ENCODE measurements around the gene LRRFIP1. TPM values are rescaled to one million over a fixed set of nuclear protein-coding genes. Genes with fewer than 3 reads are reported as not detected.

LRRFIP1 gene
- total and polyA plus RNA-seq, 4 donors: 79.7 to 194 (median 94.1) TPM

GRCh38 chr2:237819231-237819630 is 191.8 kb downstream of the LRRFIP1 start:
- ATAC-seq (ENCODE audit: insufficient read depth, low FRiP score) (no peak), DNase-seq (no peak)
- no peak for TF ChIP-seq CTCF (IDR thresholded peaks at IDR 0.05; ENCODE audit: control extremely low read depth, extremely low read depth)
- Histone ChIP-seq H3K4me1 (ENCODE audit: control insufficient read depth in 5 of 5, insufficient read depth in 5 of 5, low read length in 5 of 5) (no peaks in the 10 kb centered on the region), H3K36me3 (ENCODE audit: control insufficient read depth in 4 of 4, insufficient read depth in 4 of 4, low read length in 4 of 4) (no peaks in the 10 kb centered on the region), H3K9ac (ENCODE audit: insufficient read depth in 1 of 2, low read length in 2 of 2) (no peak overlapping the region), H3K9me3 (ENCODE audit: control insufficient read depth in 4 of 4, insufficient read depth in 3 of 4, low read length in 3 of 4) (no peaks in the 10 kb centered on the region), H3K27ac (ENCODE audit: low read depth in 1 of 2, low read length in 1 of 2) (no peak overlapping the region), H3K27me3 (ENCODE audit: control insufficient read depth in 3 of 3, insufficient read depth in 3 of 3, low read length in 2 of 3) (peaks cover 0 to 10% (median 4%) of the 10 kb centered on the region in 3 donors), H3K4me3 (no peak overlapping the region)
- whole genome bisulfite sequencing, 2 donors: 63 to 67% methylated on average over 2 of the region's 2 CpGs

GRCh38 chr2:237820421-237820820 is 193.0 kb downstream of the LRRFIP1 start:
- 92 to 96% methylated on average over 2 of the region's 2 CpGs for WGBS, 2 donors
- Histone ChIP-seq H3K36me3 (ENCODE audit: control insufficient read depth in 4 of 4, insufficient read depth in 4 of 4, low read length in 4 of 4) (no peaks in the 10 kb centered on the region), H3K9me3 (ENCODE audit: control insufficient read depth in 4 of 4, insufficient read depth in 3 of 4, low read length in 3 of 4) (no peaks in the 10 kb centered on the region), H3K27ac (ENCODE audit: low read depth in 1 of 2, low read length in 1 of 2) (no peak overlapping the region), H3K4me3 (no peak overlapping the region), H3K4me1 (ENCODE audit: control insufficient read depth in 5 of 5, insufficient read depth in 5 of 5, low read length in 5 of 5) (no peaks in the 10 kb centered on the region), H3K27me3 (ENCODE audit: control insufficient read depth in 3 of 3, insufficient read depth in 3 of 3, low read length in 2 of 3) (peaks cover 0 to 4% (median 4%) of the 10 kb centered on the region in 3 donors), H3K9ac (ENCODE audit: insufficient read depth in 1 of 2, low read length in 2 of 2) (no peak overlapping the region)
- ATAC-seq (ENCODE audit: insufficient read depth, low FRiP score) (no peak), DNase-seq (no peak)
- no peak for TF ChIP-seq CTCF (IDR thresholded peaks at IDR 0.05; ENCODE audit: control extremely low read depth, extremely low read depth)

GRCh38 chr2:237823544-237823943 is 196.2 kb downstream of the LRRFIP1 start:
- Histone ChIP-seq H3K4me1 (ENCODE audit: control insufficient read depth in 5 of 5, insufficient read depth in 5 of 5, low read length in 5 of 5) (no peaks in the 10 kb centered on the region), H3K27ac (ENCODE audit: low read depth in 1 of 2, low read length in 1 of 2) (no peak overlapping the region), H3K27me3 (ENCODE audit: control insufficient read depth in 3 of 3, insufficient read depth in 3 of 3, low read length in 2 of 3) (peaks cover 0 to 3% (median 0%) of the 10 kb centered on the region in 3 donors), H3K4me3 (no peak overlapping the region), H3K9me3 (ENCODE audit: control insufficient read depth in 4 of 4, insufficient read depth in 3 of 4, low read length in 3 of 4) (no peaks in the 10 kb centered on the region), H3K36me3 (ENCODE audit: control insufficient read depth in 4 of 4, insufficient read depth in 4 of 4, low read length in 4 of 4) (no peaks in the 10 kb centered on the region), H3K9ac (ENCODE audit: insufficient read depth in 1 of 2, low read length in 2 of 2) (no peak overlapping the region)
- ATAC-seq (ENCODE audit: insufficient read depth, low FRiP score) (no peak), DNase-seq (no peak)
- WGBS, 2 donors: 97% methylated on average over 2 of the region's 2 CpGs
- no peak for TF ChIP-seq CTCF (IDR thresholded peaks at IDR 0.05; ENCODE audit: control extremely low read depth, extremely low read depth)

GRCh38 chr2:237824085-237824484 is 196.7 kb downstream of the LRRFIP1 start:
- no peaks in the 10 kb centered on the region for H3K4me1 ChIP-seq (ENCODE audit: control insufficient read depth in 5 of 5, insufficient read depth in 5 of 5, low read length in 5 of 5)
- DNase-seq: no peak
- no peak overlapping the region for H3K27ac ChIP-seq (ENCODE audit: low read depth in 1 of 2, low read length in 1 of 2)
- 90 to 94% methylated on average over 6 of the region's 6 CpGs for WGBS, 2 donors
- TF ChIP-seq CTCF (IDR thresholded peaks at IDR 0.05; ENCODE audit: control extremely low read depth, extremely low read depth): no peak
- no peaks in the 10 kb centered on the region for H3K9me3 ChIP-seq (ENCODE audit: control insufficient read depth in 4 of 4, insufficient read depth in 3 of 4, low read length in 3 of 4)
- no peaks in the 10 kb centered on the region for H3K36me3 ChIP-seq (ENCODE audit: control insufficient read depth in 4 of 4, insufficient read depth in 4 of 4, low read length in 4 of 4)
- no peak overlapping the region for H3K9ac ChIP-seq (ENCODE audit: insufficient read depth in 1 of 2, low read length in 2 of 2)
- H3K4me3 ChIP-seq: no peak overlapping the region
- ATAC-seq (ENCODE audit: insufficient read depth, low FRiP score): no peak
- peaks cover 0 to 3% (median 0%) of the 10 kb centered on the region in 3 donors for H3K27me3 ChIP-seq (ENCODE audit: control insufficient read depth in 3 of 3, insufficient read depth in 3 of 3, low read length in 2 of 3)
